DMS 273 (cell line): ENCODE measurements around the gene OR10P1.
A peak's percentile ranks its signal among the peaks of the same experiment; 100 is the strongest.

Source experiments
- DNase-seq: peaks from one replicate; lab custom pipeline; 2025; ENCODE audit not compliant: unreplicated experiment; lab: John Stamatoyannopoulos, UW

OR10P1 gene

DNA sequence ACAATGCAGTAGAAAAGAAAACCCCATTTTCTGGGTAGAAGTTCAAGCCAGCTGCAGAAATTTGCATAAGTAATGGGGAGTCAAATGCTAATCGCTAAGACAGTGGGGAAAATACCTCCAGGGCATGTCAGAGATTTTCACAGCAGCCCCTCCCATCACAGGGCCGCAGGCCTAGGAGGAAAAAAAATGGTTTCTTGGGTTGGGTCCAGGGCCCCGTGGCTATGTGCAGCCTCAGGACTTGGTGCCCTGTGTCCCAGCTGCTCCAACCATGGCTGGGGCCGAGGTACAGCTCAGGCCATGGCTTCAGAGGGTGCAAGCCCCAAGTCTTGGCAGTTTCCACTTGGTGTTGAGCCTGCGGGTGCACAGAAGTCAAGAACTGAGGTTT lies 14.6 kb downstream of the OR10P1 start:
- DNase-seq = no peak

DNA sequence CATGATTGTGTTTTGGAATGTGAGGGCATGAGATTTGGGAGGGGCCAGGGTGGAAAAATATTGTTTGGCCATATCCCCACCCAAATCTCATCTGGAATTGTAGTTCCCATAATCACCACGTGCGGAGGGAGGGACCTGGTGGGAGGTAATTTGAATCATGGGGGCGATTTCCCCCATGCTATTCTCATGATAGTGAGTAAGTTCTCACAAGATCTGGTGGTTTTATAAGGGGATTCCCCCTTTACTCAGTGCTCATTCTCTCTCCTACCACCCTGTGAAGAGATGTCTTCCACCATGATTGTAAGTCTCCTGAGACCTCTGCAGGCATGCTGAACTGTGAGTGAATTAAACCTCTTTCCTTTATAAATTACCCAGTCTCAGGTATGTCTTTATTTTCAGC lies 15.7 kb downstream of the OR10P1 start:
- no peak for DNase-seq

DNA sequence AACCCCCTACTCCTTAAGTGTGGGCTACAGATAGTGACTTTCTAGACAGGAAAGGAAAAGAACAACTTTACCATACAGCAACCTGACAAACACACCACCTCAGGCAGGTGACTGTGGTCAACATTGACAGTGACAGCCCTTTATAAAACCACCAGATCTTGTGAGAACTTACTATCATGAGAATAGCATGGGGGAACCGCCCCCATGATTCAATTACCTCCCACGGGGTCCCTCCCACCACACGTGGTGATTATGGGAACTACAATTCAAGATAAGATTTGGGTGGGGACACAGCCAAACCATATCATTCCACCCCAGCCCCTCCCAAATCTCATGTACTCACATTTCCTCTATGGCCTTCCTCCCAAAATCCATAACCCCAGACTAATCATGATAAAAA lies 16.3 kb downstream of the OR10P1 start:
- no peak for DNase-seq

DNA sequence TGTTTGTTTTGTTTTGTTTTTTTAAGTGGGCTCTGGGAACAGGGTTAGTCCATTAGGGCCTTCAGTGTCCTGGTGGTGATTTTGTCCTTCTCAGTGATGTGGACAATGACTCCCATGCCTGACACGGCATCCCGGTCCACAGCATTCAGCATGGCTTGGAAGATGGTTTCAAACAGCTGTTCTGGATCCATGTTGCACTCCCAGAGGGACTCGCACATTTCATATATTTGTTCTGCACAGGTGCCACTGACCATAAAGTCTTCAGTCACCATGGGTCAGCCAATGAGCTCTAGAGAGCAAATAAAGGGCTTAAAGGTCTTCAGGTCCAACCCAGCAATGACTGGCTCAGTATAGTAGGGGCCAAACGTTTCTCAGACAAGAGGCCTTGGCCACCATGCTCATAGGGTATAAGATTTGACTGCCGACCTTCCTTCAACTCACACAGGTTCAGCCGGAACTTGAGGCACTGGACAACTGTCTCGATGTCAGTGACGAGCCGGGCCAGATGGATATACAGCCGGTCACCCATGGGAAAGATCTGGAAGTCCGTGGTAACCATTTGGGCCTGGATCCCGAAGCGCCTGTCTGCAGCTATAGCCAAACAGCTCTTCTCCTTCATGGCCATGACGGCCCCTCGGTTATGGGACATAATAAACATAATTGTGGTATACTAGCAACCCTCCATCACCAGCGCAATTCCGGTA lies 18.0 kb downstream of the OR10P1 start:
- DNase-seq = no peak

DNA sequence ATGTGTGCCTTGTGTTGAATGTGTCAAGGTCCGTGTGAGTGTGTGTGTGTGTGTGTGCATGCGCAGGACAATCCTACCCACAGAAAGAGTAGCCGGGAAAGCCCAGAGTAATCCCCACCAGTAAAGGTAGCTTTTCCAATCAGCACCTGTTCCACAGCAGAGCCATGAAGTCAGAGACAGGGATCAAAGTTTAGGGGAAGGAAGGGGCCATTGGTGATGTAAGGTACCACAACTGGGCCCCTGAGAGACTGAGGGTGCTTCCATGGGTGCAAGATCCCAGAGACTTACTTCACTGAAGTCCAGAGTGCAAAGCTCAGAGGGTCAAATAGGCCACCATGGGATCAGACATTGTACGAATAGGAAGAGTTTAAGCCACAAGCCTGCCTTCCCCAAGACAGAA lies 20.5 kb downstream of the OR10P1 start:
- DNase-seq = no peak

DNA sequence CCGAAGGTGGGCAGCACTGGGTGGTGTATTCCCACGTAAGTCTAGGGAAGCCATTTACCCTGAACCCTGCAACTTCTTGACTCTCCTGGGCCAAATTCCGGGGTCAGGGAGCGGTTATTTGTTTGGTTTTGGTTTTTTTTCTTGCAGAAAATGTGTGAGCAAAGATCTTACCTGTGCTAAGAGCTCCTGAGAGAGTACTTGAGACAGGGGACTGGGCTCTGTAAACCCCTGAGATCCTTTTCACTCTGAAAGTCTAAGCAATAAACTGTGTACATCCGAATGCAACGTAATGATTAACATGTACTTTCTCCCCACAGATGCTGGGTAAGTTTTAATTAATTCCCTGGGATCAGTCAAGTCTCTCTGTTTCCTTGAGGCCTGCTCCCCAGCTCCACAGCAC lies 21.5 kb downstream of the OR10P1 start:
- no peak for DNase-seq

DNA sequence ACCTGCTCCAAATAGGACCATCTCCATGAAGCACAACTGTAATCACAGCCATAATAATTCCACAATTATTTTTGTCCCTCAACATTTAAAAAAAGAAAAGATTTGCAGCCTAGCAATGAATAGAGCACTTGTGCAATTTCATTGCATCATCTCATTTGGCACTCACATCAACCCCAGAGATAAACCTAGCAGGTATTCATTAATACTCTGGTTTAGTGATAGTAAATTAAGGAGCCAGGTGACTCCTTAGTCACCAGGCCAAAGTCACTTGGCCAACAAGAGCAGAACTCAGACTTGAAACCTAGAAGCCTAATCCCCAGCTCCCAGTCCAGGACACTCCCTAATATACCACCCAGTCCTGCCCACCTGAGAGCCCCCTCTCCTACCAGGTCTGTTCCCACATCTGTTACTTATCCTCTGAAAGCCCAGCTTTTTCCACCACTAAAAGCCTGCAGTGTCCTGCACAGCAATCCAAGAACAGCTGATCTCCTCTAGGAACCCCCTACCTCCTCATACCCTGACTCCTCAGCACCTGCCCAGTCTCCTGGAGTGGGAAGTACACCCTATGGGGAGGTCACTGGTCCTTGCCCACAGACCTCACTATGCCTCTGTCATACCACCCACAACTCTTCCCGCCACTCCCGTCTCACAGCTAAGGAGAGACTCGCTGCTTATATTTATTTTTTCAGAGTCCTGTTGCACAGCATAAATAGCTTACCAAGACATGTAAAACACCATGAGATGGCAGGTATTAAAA lies 22.1 kb downstream of the OR10P1 start:
- no peak for DNase-seq

DNA sequence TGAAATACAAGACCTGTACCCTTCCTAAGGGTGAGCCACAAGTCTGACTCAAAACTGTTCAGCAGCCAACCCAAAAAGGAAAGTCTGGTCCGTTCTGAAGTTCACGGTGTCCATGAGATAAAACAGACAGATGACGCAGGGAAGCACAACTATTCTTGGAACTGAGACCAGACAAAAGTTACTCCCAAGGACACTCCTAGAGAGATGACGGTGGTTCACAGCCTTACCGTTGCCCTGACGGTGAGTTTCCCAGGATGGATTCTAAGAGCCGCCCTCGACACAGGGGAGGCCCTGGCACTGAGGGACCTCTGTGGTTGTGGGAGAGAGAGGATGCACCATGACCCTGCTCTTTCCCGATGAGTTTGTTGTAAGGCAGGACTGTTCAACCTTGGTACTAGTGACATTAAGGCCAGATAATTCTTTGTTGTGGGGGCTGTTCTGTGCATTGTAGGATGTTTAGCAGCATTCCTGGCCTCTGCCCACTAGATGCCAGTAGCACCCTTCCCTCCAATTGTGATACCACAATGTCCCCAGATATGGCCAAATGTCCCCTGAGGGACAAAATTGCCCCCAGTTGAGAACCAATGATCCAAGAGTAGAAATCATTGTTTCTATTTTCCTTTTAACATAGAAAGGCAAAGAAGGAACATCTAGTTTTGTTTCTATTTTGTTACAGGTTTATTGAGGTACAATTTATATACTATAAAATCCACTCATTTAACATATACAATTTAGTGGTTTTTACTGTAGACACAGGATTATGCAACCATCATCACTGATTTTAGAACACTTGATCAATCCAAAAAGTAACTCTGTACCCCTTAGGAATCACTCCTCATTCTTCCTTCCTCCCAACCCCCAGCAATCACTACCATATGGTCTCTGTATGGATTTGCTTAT lies 23.0 kb downstream of the OR10P1 start:
- peak; percentile 66 for DNase-seq

DNA sequence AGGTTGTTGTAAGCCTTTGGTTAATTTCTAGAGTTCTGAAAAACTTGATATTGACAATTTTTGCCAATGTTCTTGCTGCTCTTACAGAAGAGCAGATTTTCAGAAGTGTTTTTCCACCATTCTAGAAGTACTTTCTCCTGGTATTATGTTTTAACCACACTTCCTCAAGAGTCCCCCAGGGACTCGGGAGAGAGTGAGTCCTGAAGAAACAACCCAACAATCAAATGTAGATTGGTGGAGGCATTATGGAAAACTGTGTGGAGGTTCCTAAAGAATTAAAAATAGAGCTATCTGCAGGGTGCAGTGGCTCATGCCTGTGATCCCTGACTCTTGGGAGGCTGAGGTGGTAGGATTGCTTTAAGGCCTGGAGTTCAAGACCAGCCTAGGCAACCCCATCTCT lies 26.7 kb downstream of the OR10P1 start:
- no peak for DNase-seq

DNA sequence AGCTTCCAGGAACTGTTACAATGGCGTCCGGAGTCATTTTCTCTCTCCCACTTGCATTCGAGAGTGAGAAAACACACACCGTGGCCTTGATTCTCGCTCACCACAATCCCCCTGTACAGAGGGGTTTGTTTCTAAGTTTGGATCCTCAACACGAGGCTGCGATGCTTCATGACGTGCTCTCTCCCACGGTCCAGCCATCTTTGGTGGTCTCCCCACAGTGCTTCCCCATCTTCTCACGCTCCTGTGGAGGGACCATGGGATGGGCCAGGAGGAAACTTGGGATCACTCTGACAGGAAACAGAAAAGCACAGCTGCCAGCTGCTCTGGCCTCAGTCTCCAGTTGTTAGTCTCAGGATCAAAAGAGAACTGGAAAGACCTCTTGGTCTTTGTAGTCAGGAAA lies 28.1 kb downstream of the OR10P1 start:
- no peak for DNase-seq

DNA sequence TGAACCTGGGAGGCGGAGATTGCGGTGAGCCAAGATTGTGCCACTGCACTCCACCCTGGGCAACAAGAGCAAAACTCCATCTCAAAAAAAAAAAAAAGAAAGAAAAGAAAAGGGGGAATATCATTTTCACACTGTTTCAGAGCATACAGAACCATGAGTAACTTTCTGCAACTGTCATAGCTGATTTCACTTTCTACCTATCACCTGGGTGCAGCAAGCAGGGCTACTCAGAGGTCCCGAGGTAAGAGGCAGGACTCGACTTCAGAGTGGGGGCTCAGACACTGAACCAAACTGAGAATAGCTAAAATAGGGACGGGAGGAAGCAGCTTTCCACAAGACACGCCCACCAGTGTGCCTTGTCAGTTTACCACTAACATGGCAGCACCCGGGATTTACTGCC lies 29.8 kb downstream of the OR10P1 start:
- no peak for DNase-seq

DNA sequence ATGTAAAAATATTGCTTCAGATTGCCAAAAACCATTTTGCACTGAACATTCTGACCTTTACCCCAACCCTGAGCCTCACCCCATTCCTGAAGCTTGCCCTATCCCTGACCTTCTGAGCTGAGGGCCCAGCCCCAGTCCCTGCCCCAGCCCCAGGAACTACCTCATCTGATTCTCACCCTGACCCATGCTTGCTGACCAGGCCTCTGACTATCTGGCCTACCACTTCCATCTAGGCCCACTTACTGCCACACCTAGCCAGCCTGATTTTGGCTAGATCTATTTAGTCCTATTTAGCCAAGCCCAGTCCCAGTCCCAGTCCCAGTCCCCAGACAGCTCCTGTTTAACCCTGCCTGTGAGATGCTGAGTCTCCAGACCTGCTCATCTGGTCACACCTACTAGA lies 33.6 kb downstream of the OR10P1 start:
- no peak for DNase-seq

DNA sequence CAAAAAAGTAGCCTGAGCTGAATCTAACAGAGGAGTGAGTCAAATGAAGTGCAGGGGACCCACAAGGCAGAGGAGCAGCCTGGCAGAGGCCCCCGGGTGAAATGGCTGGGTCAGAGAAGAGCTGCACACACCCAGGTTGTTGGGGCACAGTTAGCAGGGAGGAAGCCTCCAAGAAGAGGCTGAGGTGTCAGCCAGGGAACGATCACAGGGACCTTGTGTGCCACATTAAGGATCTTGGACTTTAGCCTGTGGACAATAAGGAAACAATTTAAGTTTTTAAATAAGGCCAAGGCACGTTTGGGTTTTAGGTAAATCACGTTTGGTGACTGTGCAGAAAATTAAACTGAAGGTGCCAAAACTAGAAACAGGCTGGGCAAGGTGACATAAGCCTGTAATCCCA lies 35.1 kb downstream of the OR10P1 start:
- no peak for DNase-seq

DNA sequence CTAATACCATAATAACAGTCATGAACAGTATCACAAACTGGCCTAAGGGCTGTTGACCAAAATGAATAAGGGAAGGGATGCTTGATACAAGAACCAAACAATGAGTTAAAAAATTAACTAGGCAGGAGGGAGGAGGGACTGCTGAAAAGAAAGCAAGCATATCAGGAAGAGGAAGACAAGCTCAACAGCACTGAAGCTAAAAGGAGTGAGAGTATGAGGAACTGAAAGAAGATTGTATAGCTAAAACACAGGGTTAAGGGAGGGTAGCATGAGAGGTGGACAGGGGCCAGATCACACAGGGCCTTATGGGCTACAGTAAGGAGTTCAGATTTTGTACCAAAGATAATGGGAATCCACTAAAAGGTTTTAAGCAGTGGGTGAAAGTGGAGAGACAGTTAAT lies 36.9 kb downstream of the OR10P1 start:
- no peak for DNase-seq

DNA sequence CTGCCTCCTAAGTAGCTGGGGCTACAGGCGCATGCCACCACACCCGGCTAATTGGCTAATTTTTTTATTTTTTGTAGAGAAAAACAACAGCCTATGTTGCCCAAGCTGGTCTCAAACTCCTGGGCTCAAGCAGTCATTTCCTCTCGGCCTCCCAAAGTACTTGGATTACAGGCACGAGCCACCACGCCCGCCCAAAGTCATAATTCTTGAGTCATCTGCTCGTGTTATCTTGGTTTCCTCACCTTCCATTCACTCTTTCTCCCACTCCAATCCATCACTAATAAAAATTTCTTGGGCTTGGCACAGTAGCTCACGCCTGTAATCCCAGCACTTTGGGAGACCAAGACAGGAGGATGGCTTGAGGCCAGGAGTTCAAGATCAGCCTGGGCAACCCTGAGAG lies 39.0 kb downstream of the OR10P1 start:
- DNase-seq = no peak

DNA sequence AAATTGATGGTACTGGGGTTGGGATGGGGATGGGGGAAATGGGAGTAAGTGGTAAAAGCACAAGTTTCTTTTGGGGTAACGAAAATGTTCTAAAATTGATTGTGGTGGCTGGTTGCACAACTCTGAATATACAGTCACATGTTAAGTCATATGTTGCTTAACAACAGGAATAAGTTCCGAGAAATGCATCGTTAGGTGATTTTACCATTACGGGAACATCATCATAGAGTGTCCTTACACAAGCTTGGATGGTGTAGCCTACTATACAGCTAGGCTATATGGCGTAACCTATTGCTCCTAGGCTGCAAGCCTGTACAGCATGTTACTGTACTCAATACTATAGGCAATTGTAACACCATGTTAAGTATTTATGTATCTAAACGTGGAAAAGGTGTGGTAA lies 40.0 kb downstream of the OR10P1 start:
- DNase-seq = no peak

DNA sequence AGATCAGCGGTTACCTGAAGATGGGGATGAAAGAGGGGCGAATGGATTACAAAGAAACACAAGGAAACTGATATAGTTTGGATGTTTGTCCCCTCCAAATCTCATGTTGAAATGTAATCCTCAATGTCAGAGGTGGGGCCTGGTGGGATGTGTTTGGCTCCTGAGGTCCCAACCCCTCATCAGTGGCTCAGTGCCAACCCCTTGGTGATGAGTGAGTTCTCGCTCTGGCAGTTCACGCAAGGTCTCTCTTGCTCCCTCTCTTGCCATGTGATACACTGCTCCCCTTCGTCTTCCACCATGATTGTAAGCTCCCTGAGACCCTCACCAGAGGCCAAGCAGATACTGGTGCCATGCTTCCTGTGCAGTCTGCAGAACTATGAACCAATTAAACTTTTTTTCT lies 43.0 kb downstream of the OR10P1 start:
- no peak for DNase-seq

DNA sequence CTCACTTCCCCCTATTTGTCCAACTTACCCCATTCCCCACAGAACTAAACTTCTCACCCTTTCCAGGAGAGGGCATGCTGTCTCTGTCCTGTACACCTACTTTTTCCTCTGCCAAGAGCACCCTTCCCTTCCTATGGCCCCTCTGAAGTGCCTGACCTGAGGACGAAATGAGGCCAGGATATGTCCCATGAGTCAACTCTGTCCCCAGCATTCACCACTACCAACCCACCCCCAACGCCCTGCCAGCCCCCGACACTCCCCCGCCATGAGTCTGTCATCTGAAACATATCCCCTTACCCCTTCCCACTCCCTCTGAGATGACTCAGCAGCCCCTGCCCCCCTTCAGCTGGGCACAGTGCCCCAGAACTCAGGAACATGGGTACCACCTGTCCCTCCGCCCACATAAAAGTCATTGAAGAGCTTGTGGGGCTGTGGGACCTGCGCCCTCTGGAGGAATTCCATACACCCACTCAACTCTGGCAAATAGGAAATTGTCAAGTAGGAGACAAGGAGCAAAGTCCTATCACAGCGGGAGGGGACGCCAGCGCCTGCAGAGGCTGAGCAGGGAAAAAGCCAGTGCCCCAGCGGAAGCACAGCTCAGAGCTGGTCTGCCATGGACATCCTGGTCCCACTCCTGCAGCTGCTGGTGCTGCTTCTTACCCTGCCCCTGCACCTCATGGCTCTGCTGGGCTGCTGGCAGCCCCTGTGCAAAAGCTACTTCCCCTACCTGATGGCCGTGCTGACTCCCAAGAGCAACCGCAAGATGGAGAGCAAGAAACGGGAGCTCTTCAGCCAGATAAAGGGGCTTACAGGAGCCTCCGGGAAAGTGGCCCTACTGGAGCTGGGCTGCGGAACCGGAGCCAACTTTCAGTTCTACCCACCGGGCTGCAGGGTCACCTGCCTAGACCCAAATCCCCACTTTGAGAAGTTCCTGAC lies 44.7 kb downstream of the OR10P1 start:
- peak; percentile 91 for DNase-seq

DNA sequence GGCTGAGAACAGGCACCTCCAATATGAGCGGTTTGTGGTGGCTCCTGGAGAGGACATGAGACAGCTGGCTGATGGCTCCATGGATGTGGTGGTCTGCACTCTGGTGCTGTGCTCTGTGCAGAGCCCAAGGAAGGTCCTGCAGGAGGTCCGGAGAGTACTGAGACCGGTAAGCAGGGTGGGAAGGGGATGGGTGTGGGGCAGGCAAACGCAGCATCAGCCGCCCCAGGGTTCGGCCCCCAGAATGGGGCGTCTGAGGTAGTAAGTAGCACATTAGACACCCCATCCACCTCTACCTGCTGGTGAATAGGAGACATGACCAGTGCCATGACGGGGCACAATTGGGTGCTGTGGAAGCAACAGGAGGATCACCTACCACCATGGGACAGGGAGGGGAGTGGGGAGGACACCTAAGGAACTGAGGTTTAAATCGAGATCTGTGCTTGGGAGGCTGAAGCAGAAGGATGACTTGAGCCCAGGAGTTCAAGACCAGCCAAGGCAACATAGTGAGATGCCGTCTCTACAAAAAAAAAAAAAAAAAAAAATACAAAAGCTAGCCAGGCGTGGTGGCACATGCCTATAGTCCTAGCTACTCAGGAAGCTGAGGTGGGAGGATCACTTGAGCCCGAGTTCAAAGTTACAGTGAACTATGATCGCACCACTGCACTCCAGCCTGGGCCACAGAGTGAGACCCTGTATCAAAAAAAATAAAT lies 45.5 kb downstream of the OR10P1 start:
- peak; percentile 51 for DNase-seq

DNA sequence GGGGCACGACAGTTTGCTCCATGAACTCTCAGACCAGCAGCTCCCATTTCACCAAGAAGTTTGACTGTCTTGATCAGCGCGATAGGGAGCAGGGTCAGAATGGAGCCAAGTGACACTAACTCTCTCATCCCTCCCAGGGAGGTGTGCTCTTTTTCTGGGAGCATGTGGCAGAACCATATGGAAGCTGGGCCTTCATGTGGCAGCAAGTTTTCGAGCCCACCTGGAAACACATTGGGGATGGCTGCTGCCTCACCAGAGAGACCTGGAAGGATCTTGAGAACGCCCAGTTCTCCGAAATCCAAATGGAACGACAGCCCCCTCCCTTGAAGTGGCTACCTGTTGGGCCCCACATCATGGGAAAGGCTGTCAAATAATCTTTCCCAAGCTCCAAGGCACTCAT lies 47.0 kb downstream of the OR10P1 start:
- DNase-seq = no peak
